HepG2 (cell line): ENCODE data around the gene SNX22. TPM values are rescaled to one million over a fixed set of nuclear protein-coding genes. Genes with fewer than 3 reads are reported as not detected.
A peak's percentile ranks its signal among the peaks of the same experiment; 100 is the strongest.

Experiments
- ATAC-seq: fragments of 200-7000 bp; cut with Tn5 transposase; 3 replicates; pipeline ENCODE4 v1.9.1; 2020; ENCODE audit warnings: mild to moderate bottlenecking, moderate library complexity
- BruUV-seq: library from RNA; stranded (reverse); fragments of 400-500 nt; replicated peaks from 2 replicates; lab custom pipeline; 2021; lab: Mats Ljungman, UMichigan
- CTCF ChIA-PET: fragments of 300-600 bp; formaldehyde crosslinking; extraction: SDS; loops from one replicate; lab custom pipeline; 2021; ENCODE audit warnings: low total read pairs, inconsistent platforms, low intra/inter-chr PET ratio; lab: Yijun Ruan, JAX
- POLR2A ChIA-PET: fragments of 350-600 bp; sonication (Branson Sonifier 250); formaldehyde crosslinking; loops from one replicate; lab custom pipeline; 2020; ENCODE audit warnings: antibody characterized with exemption, inconsistent platforms; lab: Yijun Ruan, JAX
- DNase-seq: peaks from one replicate; pipeline ENCODE4 v3.0.0-alpha.2; 2015; ENCODE audit warnings: low spot score
- FAIRE-seq: peaks from 3 replicates; lab custom pipeline; 2011; peaks lifted over from hg19 to GRCh38; lab: Jason Lieb, UNC
- H2AFZ ChIP-seq: one replicate; pipeline ENCODE4 v1.6.1; 2011; ENCODE audit warnings: low read length, inconsistent platforms
- H3K27ac ChIP-seq: fragments of 300-600 bp; 3 replicates; pipeline ENCODE4 v1.8.0; 2011; ENCODE audit warnings: mixed run types, mild to moderate bottlenecking, mixed read lengths, low read length, inconsistent platforms; ENCODE audit not compliant: insufficient read depth; ENCODE audit errors: extremely low read length
- H3K27me3 ChIP-seq, 2 experiments: fragments of 200-600 bp in 1 of 2; 2 replicates in 1 of 2; 3 replicates in 1 of 2; pipeline versions ENCODE4 v1.6.0 to v1.8.0; 2011; ENCODE audit warnings: low read length in 2 of 2, mild to moderate bottlenecking in 2 of 2, moderate library complexity in 2 of 2, inconsistent platforms in 1 of 2; ENCODE audit not compliant: insufficient read depth in 2 of 2, control insufficient read depth in 1 of 2
- H3K36me3 ChIP-seq, 2 experiments: fragments of 200-600 bp in 1 of 2; replicated peaks in 1 of 2; 2 replicates in 1 of 2; 3 replicates in 1 of 2; pipeline versions ENCODE4 v1.5.1 to v1.8.0; 2011; ENCODE audit warnings: low read length in 2 of 2, inconsistent platforms in 1 of 2; ENCODE audit not compliant: insufficient read depth in 2 of 2, control insufficient read depth in 1 of 2
- H3K4me1 ChIP-seq: 2 replicates; pipeline ENCODE4 v1.5.1; 2012; ENCODE audit warnings: low read length, inconsistent platforms; ENCODE audit not compliant: insufficient read depth
- H3K4me2 ChIP-seq: 2 replicates; pipeline ENCODE4 v1.6.0; 2011; ENCODE audit warnings: low read depth, low read length, inconsistent platforms
- H3K4me3 ChIP-seq, 3 experiments: fragments of 200-600 bp in 1 of 3; sonication (generic), shearing (Covaris generic) in 1 of 3; replicated peaks in 1 of 3; 2 replicates each; pipeline ENCODE4 v1.5.1; 2011 to 2016; ENCODE audit warnings: low read length in 3 of 3, inconsistent platforms in 2 of 3, low read depth in 2 of 3, mild to moderate bottlenecking in 2 of 3, control low read depth in 1 of 3, mixed read lengths in 1 of 3; ENCODE audit not compliant: insufficient read depth in 1 of 3
- H3K79me2 ChIP-seq: one replicate; pipeline ENCODE4 v1.6.1; 2011; ENCODE audit warnings: low read length, inconsistent platforms; ENCODE audit not compliant: insufficient read depth
- H3K9ac ChIP-seq: 2 replicates; pipeline ENCODE4 v1.6.0; 2011; ENCODE audit warnings: mild to moderate bottlenecking, low read depth, low read length, inconsistent platforms; ENCODE audit not compliant: insufficient read depth
- H3K9me3 ChIP-seq: 2 replicates; pipeline ENCODE4 v1.5.1; 2012; ENCODE audit warnings: mild to moderate bottlenecking, low read length
- H4K20me1 ChIP-seq: 2 replicates; pipeline ENCODE4 v1.6.0; 2011; ENCODE audit warnings: inconsistent platforms, mild to moderate bottlenecking, low read length, moderate library complexity; ENCODE audit not compliant: insufficient read depth
- AGO2 ChIP-seq: fragments of 200-400 bp; formaldehyde crosslinking; optimal IDR thresholded peaks from 2 replicates; pipeline ENCODE3; 2017; ENCODE audit warnings: mild to moderate bottlenecking, low read depth, low read length, moderate library complexity
- BRD4 ChIP-seq: sonication (generic); formaldehyde crosslinking; IDR thresholded peaks from 2 replicates; pipeline ENCODE4 v1.4.0; 2020; ENCODE audit warnings: missing genetic modification reagents
- PCBP2 ChIP-seq: fragments of 200-400 bp; formaldehyde crosslinking; optimal IDR thresholded peaks from 2 replicates; pipeline ENCODE3; 2018; ENCODE audit warnings: low read length, low read depth; ENCODE audit not compliant: poor library complexity, severe bottlenecking
- RARG ChIP-seq: sonication (generic); formaldehyde crosslinking; IDR thresholded peaks from 2 replicates; pipeline ENCODE4 v1.4.0; 2020; ENCODE audit warnings: low read depth, mild to moderate bottlenecking, missing genetic modification reagents
- SKIL ChIP-seq: sonication (generic); formaldehyde crosslinking; IDR thresholded peaks from 2 replicates; pipeline ENCODE4 v1.8.0; 2022; ENCODE audit warnings: missing genetic modification reagents, mild to moderate bottlenecking, moderate library complexity, borderline replicate concordance
- ZNF101 ChIP-seq: sonication (generic); formaldehyde crosslinking; IDR thresholded peaks from 2 replicates; pipeline ENCODE4 v1.4.0; 2020; ENCODE audit warnings: mild to moderate bottlenecking, low read depth, missing genetic modification reagents, borderline replicate concordance
- ZNF563 ChIP-seq: sonication (generic); formaldehyde crosslinking; IDR thresholded peaks from 2 replicates; pipeline ENCODE4 v1.8.0; 2022; ENCODE audit warnings: mild to moderate bottlenecking, moderate library complexity, missing genetic modification reagents
- ZNF83 ChIP-seq: sonication (generic); formaldehyde crosslinking; IDR thresholded peaks from 2 replicates; pipeline ENCODE4 v1.4.0; 2020; ENCODE audit warnings: missing genetic modification reagents, mild to moderate bottlenecking, borderline replicate concordance
- ZSCAN30 ChIP-seq: sonication (generic); formaldehyde crosslinking; IDR thresholded peaks from 2 replicates; pipeline ENCODE4 v1.5.0; 2020; ENCODE audit warnings: mild to moderate bottlenecking, missing genetic modification reagents
- WGBS: methylation state at CpG from one replicate; pipeline ENCODE4 v1.1.6; 2017; ENCODE audit warnings: low lambda C conversion rate; 5-methylcytosine and 5-hydroxymethylcytosine counted together
- in situ Hi-C: cut with HindIII; loops from 2 replicates; pipeline ENCODE4 v1.10.0; 2017; ENCODE audit warnings: low pct_unique_long_range_greater_than_20kb; ENCODE audit not compliant: extremely low pct_ligation_motif_present
- intact Hi-C: fragments of 100-400 bp; cut with micrococcal nuclease; formaldehyde crosslinking; loops from one replicate; pipeline ENCODE4 v1.10.0; 2022; ENCODE audit not compliant: unreplicated experiment
- polyA plus RNA-seq, 8 experiments: library from polyadenylated mRNA; depleted of rRNA in 3 of 8; stranded (reverse) in 7 of 8; unstranded in 1 of 8; fragments of >200 nt; fragmentation: Illumina TruSeq in 4 of 8; extraction: Trizol in 4 of 8; gene quantifications; 2 replicates each; pipeline versions ENCODE4 v1.2.1 to v1.2.3, GENCODE V29; 2011 to 2016; ENCODE audit warnings: low read depth in 4 of 8, missing spikeins in 1 of 8, mixed read lengths in 1 of 8; ENCODE audit not compliant: insufficient read depth in 1 of 8
- total RNA-seq, 5 experiments: library from RNA; depleted of rRNA; stranded (reverse); fragments of >200 nt; fragmentation: Illumina TruSeq; extraction: Trizol; gene quantifications; 2 replicates each; pipeline ENCODE4 v1.2.3, GENCODE V29; 2016; ENCODE audit warnings: low read depth in 1 of 5

Gene SNX22
- total and polyA plus RNA-seq, 2 of the 13 experiments (the other 11 are each of a cell fraction or from before 2014, with no cell fraction given) = 2.3 to 5.5 TPM

GRCh38 chr15:64134345-64134829 lies 17.1 kb upstream of the SNX22 start:
- no peak for FAIRE-seq
- H3K9ac ChIP-seq = no peak overlapping the region
- ChIA-PET POLR2A (no interaction called here), CTCF (no interaction called here)
- H3K79me2 ChIP-seq = no peaks in the 10 kb centered on the region
- H4K20me1 ChIP-seq = no peaks in the 10 kb centered on the region
- H3K27me3 ChIP-seq = no peaks in the 10 kb centered on the region
- no peaks in the 10 kb centered on the region for H3K4me1 ChIP-seq
- DNase-seq = no peak
- BruUV-seq = no TSS peak
- no peak overlapping the region for H3K4me2 ChIP-seq
- in situ Hi-C loops (no loop called here), intact Hi-C loops (no loop called here)
- no CpG with 5 or more reads among the region's 9 CpGs for WGBS
- no peak overlapping the region for H3K4me3 ChIP-seq
- no peaks in the 10 kb centered on the region for H3K9me3 ChIP-seq
- no peak for TF ChIP-seq PCBP2
- TF ChIP-seq RARG (CRISPR knock-in tag) = no peak
- peak; percentile 42 for TF ChIP-seq AGO2
- no peak for TF ChIP-seq ZSCAN30 (CRISPR knock-in tag)
- TF ChIP-seq ZNF83 = no peak
- peaks cover 41 to 84% of the 10 kb centered on the region in 2 experiments for H3K36me3 ChIP-seq
- no peak for ATAC-seq
- no peak overlapping the region for H2AFZ ChIP-seq
- H3K27ac ChIP-seq = no peak overlapping the region

GRCh38 chr15:64136347-64136746 lies 15.2 kb upstream of the SNX22 start:
- BruUV-seq = no TSS peak
- ATAC-seq = no peak
- CTCF ChIA-PET = no interaction called here
- in situ Hi-C loops (no loop called here), intact Hi-C loops (no loop called here)
- no peak overlapping the region for H3K9ac ChIP-seq
- peaks cover 35 to 66% of the 10 kb centered on the region in 2 experiments for H3K36me3 ChIP-seq
- H3K79me2 ChIP-seq = no peaks in the 10 kb centered on the region
- no peak overlapping the region for H3K27ac ChIP-seq
- no peak for FAIRE-seq
- no peaks in the 10 kb centered on the region for H3K27me3 ChIP-seq
- no peak for DNase-seq
- no peaks in the 10 kb centered on the region for H4K20me1 ChIP-seq
- 93% methylated on average over 7 of the region's 7 CpGs for WGBS
- H2AFZ ChIP-seq = no peak overlapping the region
- POLR2A ChIA-PET = no interaction called here
- no peak for TF ChIP-seq ZNF101 (CRISPR knock-in tag)
- TF ChIP-seq ZNF563 (CRISPR knock-in tag) = no peak
- no peak for TF ChIP-seq SKIL (CRISPR knock-in tag)
- TF ChIP-seq BRD4 (CRISPR knock-in tag) = no peak
- TF ChIP-seq, all 625 proteins: peak for 0
- no peaks in the 10 kb centered on the region for H3K9me3 ChIP-seq
- no peak overlapping the region for H3K4me3 ChIP-seq
- no peak overlapping the region for H3K4me2 ChIP-seq
- peaks cover 3% of the 10 kb centered on the region for H3K4me1 ChIP-seq
